ENCODE data around the gene CSRNP3.

- no peak for TF ChIP-seq POLR2A (IDR thresholded peaks at IDR 0.05; ENCODE audit: low read depth, low read length)
- TF ChIP-seq POLR2AphosphoS5 (IDR thresholded peaks at IDR 0.05; ENCODE audit: low read depth, low read length) = no peak
- TF ChIP-seq SPI1 (IDR thresholded peaks at IDR 0.05; ENCODE audit: low read depth, low read length) = no peak
- TF ChIP-seq TAF1 (IDR thresholded peaks at IDR 0.05; ENCODE audit: low read depth, low read length) = no peak
- no peak for TF ChIP-seq POU2F2 (IDR thresholded peaks at IDR 0.05; ENCODE audit: low read depth, low read length)
- no peak for TF ChIP-seq PAX5 (IDR thresholded peaks at IDR 0.05; ENCODE audit: insufficient read depth, low read length, severe bottlenecking)
Observed at GRCh38 chr2:165700531-165700930, 231.0 kb downstream of the CSRNP3 start.

All from GM12891 (cell line).